Gastrocnemius medialis (tissue), 4 donors: ENCODE data around the gene SLC22A15.

ENCODE experiments used
- CTCF ChIP-seq, 5 experiments: fragments of 450-650 bp in 3 of 5; fragments of 200-600 bp in 2 of 5; sonication (generic) in 2 of 5; IDR thresholded peaks in 4 of 5; conservative IDR thresholded peaks in 1 of 5; 1 replicate in 4 of 5; 2 replicates in 1 of 5; pipeline ENCODE4 v1.5.1; 2016 to 2019; ENCODE audit warnings: antibody characterized with exemption in 5 of 5, mild to moderate bottlenecking in 3 of 5, moderate library complexity in 3 of 5
- POLR2A ChIP-seq, 2 donors: fragments of 450-650 bp; IDR thresholded peaks; one replicate each; pipeline ENCODE4 v1.6.1; 2017; ENCODE audit warnings: antibody characterized with exemption in 2 of 2, mild to moderate bottlenecking in 2 of 2, moderate library complexity in 2 of 2

GRCh38 chr1:115954684-115955083 is 21.6 kb upstream of the SLC22A15 start:
- TF ChIP-seq CTCF (IDR thresholded peaks at IDR 0.05 in 4 of 5, conservative IDR thresholded peaks at IDR 0.05 in 1 of 5) (no peak), POLR2A (IDR thresholded peaks at IDR 0.05) (no peak)
